ENCODE measurements around the gene NPM1.

GRCh38 chr5:171401167-171401947 lies 13.7 kb downstream of the NPM1 start:
- TF ChIP-seq CTCF (IDR thresholded peaks at IDR 0.05) (no peak), ZFX (IDR thresholded peaks at IDR 0.05; ENCODE audit: borderline replicate concordance) (no peak)
